ENCODE measurements around the gene CDCP1.

- TF ChIP-seq CTCF (IDR thresholded peaks at IDR 0.05): no peak
- no peak for TF ChIP-seq POLR2A (IDR thresholded peaks at IDR 0.05)
These were observed 42.1 kb downstream of the CDCP1 start for GRCh38 chr3:45103753-45104714.
